Transverse colon (tissue), 4 donors: Measurements from ENCODE around the gene SIRT5. TPM values are rescaled to one million over a fixed set of nuclear protein-coding genes. Genes with fewer than 3 reads are reported as not detected.

Experiments
- DNase-seq: peaks from one replicate; pipeline ENCODE4 v3.0.0-alpha.2; 2019
- H3K27ac ChIP-seq, 4 donors: fragments of 200-600 bp; sonication (generic); 2 replicates each; pipeline ENCODE4 v1.5.1; 2016 to 2018; ENCODE audit warnings: inconsistent platforms in 4 of 4
- H3K27me3 ChIP-seq: fragments of 200-600 bp; sonication (generic); 2 replicates; pipeline ENCODE4 v1.5.1; 2017; ENCODE audit warnings: inconsistent platforms
- H3K36me3 ChIP-seq, 4 donors: fragments of 200-600 bp; sonication (generic); 2 replicates each; pipeline ENCODE4 v1.5.1; 2017 to 2019; ENCODE audit warnings: inconsistent platforms in 4 of 4
- H3K4me1 ChIP-seq, 4 donors: fragments of 200-600 bp; sonication (generic); 2 replicates each; pipeline ENCODE4 v1.5.1; 2017 to 2020; ENCODE audit warnings: inconsistent platforms in 4 of 4
- H3K4me3 ChIP-seq, 4 donors: fragments of 200-600 bp; sonication (generic); 1 replicate in 1 of 4; 2 replicates in 3 of 4; pipeline versions ENCODE4 v1.5.1 to v1.6.1; 2017 to 2019; ENCODE audit warnings: inconsistent platforms in 4 of 4
- H3K9me3 ChIP-seq, 2 donors: fragments of 200-600 bp; sonication (generic); 2 replicates each; pipeline ENCODE4 v1.5.1; 2017 to 2019; ENCODE audit warnings: inconsistent platforms in 2 of 2
- CTCF ChIP-seq, 5 experiments: fragments of 200-600 bp in 3 of 5; fragments of 450-650 bp in 2 of 5; sonication (generic) in 3 of 5; IDR thresholded peaks; 1 replicate in 2 of 5; 2 replicates in 3 of 5; pipeline ENCODE4 v1.5.1; 2016 to 2017; ENCODE audit warnings: antibody characterized with exemption in 5 of 5, inconsistent platforms in 3 of 5, mild to moderate bottlenecking in 2 of 5, moderate library complexity in 1 of 5
- EP300 ChIP-seq: sonication (generic); formaldehyde crosslinking; IDR thresholded peaks from one replicate; pipeline ENCODE4 v1.6.1; 2017; ENCODE audit warnings: antibody characterized with exemption, low read depth
- POLR2A ChIP-seq: fragments of 450-650 bp; IDR thresholded peaks from one replicate; pipeline ENCODE4 v1.6.1; 2016; ENCODE audit warnings: antibody characterized with exemption, mild to moderate bottlenecking, moderate library complexity
- POLR2AphosphoS5 ChIP-seq, 3 donors: sonication (generic); formaldehyde crosslinking; IDR thresholded peaks; one replicate each; pipeline ENCODE4 v1.6.1; 2016; ENCODE audit warnings: antibody characterized with exemption in 3 of 3
- WGBS, 2 donors: methylation state at CpG; one replicate each; pipeline ENCODE4 v1.1.5; 2018; ENCODE audit warnings: low coverage in 1 of 2; 5-methylcytosine and 5-hydroxymethylcytosine counted together
- in situ Hi-C, 4 donors: fragments of 200-750 bp; cut with MboI; loops; one replicate each; pipeline versions ENCODE4 v1.15.0 to v1.15.1; 2017; ENCODE audit warnings: low sequenced_read_pairs in 3 of 4, low pct_ligation_motif_present in 1 of 4, low pct_unique_long_range_greater_than_20kb in 1 of 4
- intact Hi-C: fragments of 100-400 bp; cut with DNase I; formaldehyde crosslinking; loops from one replicate; pipeline ENCODE4 v1.15.1; 2023; ENCODE audit warnings: low total_unique reads
- total RNA-seq, 4 donors: library from RNA; depleted of rRNA; stranded (reverse); fragments of >200 nt; gene quantifications; one replicate each; pipeline ENCODE4 v1.1.0, GENCODE V29; 2016

Gene SIRT5
- total RNA-seq, 4 donors from 2014 or later = 10.1 to 21.0 (median 13.9) TPM

DNA sequence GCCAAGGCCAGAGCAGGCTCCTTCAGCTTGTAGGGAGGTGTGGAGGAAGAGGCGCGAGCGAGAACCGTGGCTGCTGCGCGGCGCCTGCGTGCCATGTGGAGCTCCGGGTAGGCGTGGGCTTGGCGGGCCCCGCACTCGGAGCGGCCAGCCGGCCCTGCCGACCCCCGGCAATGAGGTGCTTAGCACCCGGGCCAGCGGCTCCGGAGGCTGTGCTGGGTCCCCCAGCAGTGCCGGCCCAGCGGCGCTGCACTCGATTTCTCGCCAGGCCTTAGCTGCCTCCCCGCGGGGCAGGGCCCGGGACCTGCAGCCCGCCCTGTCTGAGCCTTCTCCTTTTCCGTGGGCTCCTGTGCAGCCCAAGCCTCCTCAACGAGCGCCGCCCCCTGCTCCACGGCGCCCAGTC lies 32.9 kb upstream of the SIRT5 start:
- WGBS, 2 donors = 94% methylated on average over 35 of the region's 35 CpGs; no CpG with 5 or more reads in 1 of the 2 donors
- no peaks in the 10 kb centered on the region for H3K27me3 ChIP-seq
- TF ChIP-seq POLR2AphosphoS5 (IDR thresholded peaks at IDR 0.05) = no peak
- TF ChIP-seq POLR2A = no peak
- no peak for TF ChIP-seq EP300
- no peak for TF ChIP-seq CTCF (IDR thresholded peaks at IDR 0.05)
- H3K4me1 ChIP-seq = peaks cover 0 to 20% (median 10%) of the 10 kb centered on the region in 4 donors
- intact Hi-C loops = no loop called here
- no peaks in the 10 kb centered on the region for H3K9me3 ChIP-seq
- H3K27ac ChIP-seq = no peak overlapping the region
- DNase-seq = no peak
- in situ Hi-C loops = loop anchor here in 2 of 4 donors (25.0 kb wide), 2 partner anchors 204 to 604 kb away; partner anchors contain the start of gene TBC1D7 (in 1 of the 2)
- no peak overlapping the region for H3K4me3 ChIP-seq
- no peaks in the 10 kb centered on the region for H3K36me3 ChIP-seq

DNA sequence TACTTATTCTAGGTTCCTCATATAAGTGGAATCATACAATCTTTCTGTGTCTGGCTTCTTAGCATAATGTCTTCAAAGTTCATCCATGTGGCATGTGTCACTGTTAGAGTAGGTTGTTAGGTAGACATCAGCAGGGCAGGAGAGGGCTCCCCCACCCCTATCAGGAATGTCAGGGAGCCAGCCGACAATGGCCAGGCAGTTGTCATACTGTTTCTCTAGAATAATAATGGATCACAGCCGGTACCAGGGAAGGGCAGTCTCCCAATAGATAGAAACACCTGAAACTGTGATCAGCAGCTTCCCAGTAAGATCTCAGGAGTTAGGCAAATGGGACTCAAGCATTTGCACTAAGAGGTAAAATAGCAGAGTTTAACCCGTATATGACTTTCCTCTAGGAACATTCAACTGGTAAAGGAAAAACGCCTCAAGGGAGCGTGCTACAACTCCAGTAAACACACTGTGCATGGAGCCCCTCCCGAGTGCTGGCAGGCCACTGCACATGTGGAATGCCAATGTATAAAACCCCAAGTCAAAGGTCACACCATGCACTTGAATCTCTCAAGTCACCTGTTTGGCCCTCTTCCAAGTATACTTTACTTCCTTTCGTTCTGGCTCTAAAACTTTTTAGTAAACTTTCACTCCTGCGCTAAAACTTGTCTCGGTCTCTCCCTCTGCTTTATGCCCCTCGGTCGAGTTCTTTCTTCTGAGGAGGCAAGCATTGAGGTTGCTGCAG lies 29.8 kb upstream of the SIRT5 start:
- H3K4me1 ChIP-seq = peaks cover 0 to 3% (median 0%) of the 10 kb centered on the region in 4 donors
- in situ Hi-C loops (loop anchor here in 2 of 4 donors (25.0 kb wide), 2 partner anchors 207 to 607 kb away; partner anchors contain the start of gene TBC1D7 (in 1 of the 2)), intact Hi-C loops (no loop called here)
- H3K9me3 ChIP-seq = no peaks in the 10 kb centered on the region
- no peak overlapping the region for H3K4me3 ChIP-seq
- H3K27me3 ChIP-seq = no peaks in the 10 kb centered on the region
- WGBS, 2 donors = 67 to 78% methylated on average over 7 to 11 of the region's 11 CpGs
- H3K27ac ChIP-seq = no peak overlapping the region
- TF ChIP-seq EP300 (no peak), POLR2AphosphoS5 (IDR thresholded peaks at IDR 0.05) (peak in 1 of 3 donors; percentile 10)
- H3K36me3 ChIP-seq = no peaks in the 10 kb centered on the region
- DNase-seq = no peak

- H3K4me3 ChIP-seq = no peak overlapping the region
- H3K4me1 ChIP-seq = peaks cover 0 to 3% (median 0%) of the 10 kb centered on the region in 4 donors
- TF ChIP-seq CTCF (IDR thresholded peaks at IDR 0.05) (no peak), EP300 (no peak), POLR2AphosphoS5 (IDR thresholded peaks at IDR 0.05) (no peak), POLR2A (no peak)
- intact Hi-C loops (no loop called here), in situ Hi-C loops (loop anchor here in 2 of 4 donors (25.0 kb wide), 2 partner anchors 209 to 609 kb away; partner anchors contain the start of gene TBC1D7 (in 1 of the 2))
- no peaks in the 10 kb centered on the region for H3K9me3 ChIP-seq
- DNase-seq = no peak
- no peak overlapping the region for H3K27ac ChIP-seq
- H3K36me3 ChIP-seq = no peaks in the 10 kb centered on the region
- H3K27me3 ChIP-seq = no peaks in the 10 kb centered on the region
These were observed 28.5 kb upstream of the SIRT5 start for GRCh38 chr6:13545885-13546284.

- in situ Hi-C loops = loop anchor here in 2 of 4 donors (25.0 kb wide), 2 partner anchors 211 to 611 kb away; partner anchors contain the start of gene TBC1D7 (in 1 of the 2)
These were observed 25.7 kb upstream of the SIRT5 start for GRCh38 chr6:13548500-13549210.

More at GRCh38 chr6:13548500-13549210, 25.7 kb upstream of the SIRT5 start:
- no peak overlapping the region for H3K27ac ChIP-seq
- no peaks in the 10 kb centered on the region for H3K36me3 ChIP-seq
- intact Hi-C loops = no loop called here
- TF ChIP-seq POLR2AphosphoS5 (IDR thresholded peaks at IDR 0.05) (no peak), POLR2A (no peak), CTCF (IDR thresholded peaks at IDR 0.05) (no peak), EP300 (no peak)
- H3K27me3 ChIP-seq = no peaks in the 10 kb centered on the region
- no peak overlapping the region for H3K4me3 ChIP-seq
- DNase-seq = no peak
- H3K4me1 ChIP-seq = peaks cover 0 to 3% (median 0%) of the 10 kb centered on the region in 4 donors
- WGBS, 2 donors = 57 to 59% methylated on average over 4 of the region's 4 CpGs
- no peaks in the 10 kb centered on the region for H3K9me3 ChIP-seq
